WTC11 (cell line): ENCODE measurements around the gene SPOCK1. TPM values are rescaled to one million over a fixed set of nuclear protein-coding genes. Genes with fewer than 3 reads are reported as not detected.
A peak's percentile ranks its signal among the peaks of the same experiment; 100 is the strongest.

ENCODE experiments used
- ATAC-seq: fragments of 200-7000 bp; cut with Tn5 transposase; 2 replicates; pipeline ENCODE4 v1.10.0; 2021; ENCODE audit warnings: mild to moderate bottlenecking, moderate library complexity
- Bru-seq: library from RNA; stranded (reverse); fragments of 400-500 nt; gene quantifications from one replicate; lab custom pipeline; 2021; lab: Mats Ljungman, UMichigan
- CTCF ChIA-PET: fragments of 300-600 bp; sonication (Branson Sonifier 250); formaldehyde crosslinking; loops from one replicate; lab custom pipeline; 2021; ENCODE audit warnings: antibody characterized with exemption; lab: Charles Lee
- POLR2A ChIA-PET: fragments of 350-600 bp; sonication (Branson Sonifier 250); formaldehyde crosslinking; loops from one replicate; lab custom pipeline; 2021; ENCODE audit warnings: antibody characterized with exemption; lab: Charles Lee
- DNase-seq: peaks from one replicate; pipeline ENCODE4 v3.0.0; 2021; ENCODE audit warnings: low spot score
- H3K27ac Mint-ChIP-seq: 2 replicates; pipeline ENCODE4 v1.8.0; 2021; ENCODE audit warnings: mixed read lengths
- H3K27me3 Mint-ChIP-seq: 2 replicates; pipeline ENCODE4 v1.8.0; 2021; ENCODE audit warnings: low read depth, mild to moderate bottlenecking, moderate library complexity, mixed read lengths
- H3K36me3 Mint-ChIP-seq: 2 replicates; pipeline ENCODE4 v1.8.0; 2021; ENCODE audit warnings: mixed read lengths
- H3K4me1 Mint-ChIP-seq: 2 replicates; pipeline ENCODE4 v1.8.0; 2022; ENCODE audit warnings: mixed read lengths
- H3K4me3 Mint-ChIP-seq: 2 replicates; pipeline ENCODE4 v1.8.0; 2021; ENCODE audit warnings: mild to moderate bottlenecking, moderate library complexity, mixed read lengths
- H3K9me3 Mint-ChIP-seq: 2 replicates; pipeline ENCODE4 v1.8.0; 2021; ENCODE audit warnings: mixed read lengths
- AFF4 ChIP-seq: sonication (generic); formaldehyde crosslinking; IDR thresholded peaks from 2 replicates; pipeline ENCODE4 v1.8.1; 2023; ENCODE audit warnings: mild to moderate bottlenecking, missing genetic modification reagents, borderline replicate concordance
- RORB ChIP-seq: fragments of 250-450 bp; sonication (Bioruptor Pico); IDR thresholded peaks from 2 replicates; pipeline ENCODE4 v1.9.0; 2021; ENCODE audit warnings: mild to moderate bottlenecking
- SP1 ChIP-seq: sonication (generic); formaldehyde crosslinking; conservative IDR thresholded peaks from 2 replicates; pipeline ENCODE4 v1.8.1; 2022; ENCODE audit warnings: missing genetic modification reagents
- long read RNA-seq, 3 experiments: library from RNA in 1 of 3; library from capped mRNA in 1 of 3; library from polyadenylated mRNA in 1 of 3; unstranded in 2 of 3; stranded (forward) in 1 of 3; transcript quantifications; one replicate each; pipeline ENCODE4 v2.0.0, GENCODE V29; 2021
- total RNA-seq: library from RNA; stranded (reverse); gene quantifications from 3 replicates; pipeline ENCODE4 v1.2.3, GENCODE V29; 2021
- TF ChIP-seq, protein P1 (sequence below): fragments of 250-450 bp; sonication (Bioruptor Pico); conservative IDR thresholded peaks from 2 replicates; pipeline ENCODE4 v1.9.0; 2021; ENCODE audit warnings: mild to moderate bottlenecking
- TF ChIP-seq, protein P2 (sequence below): fragments of 200-600 bp; IDR thresholded peaks from 2 replicates; pipeline ENCODE4 v1.8.0; 2022; ENCODE audit warnings: antibody characterized with exemption
- TF ChIP-seq, protein P3 (sequence below): sonication (generic); formaldehyde crosslinking; IDR thresholded peaks from 2 replicates; pipeline ENCODE4 v1.8.1; 2023; ENCODE audit warnings: mild to moderate bottlenecking, moderate library complexity, missing genetic modification reagents
- TF ChIP-seq, protein P4 (sequence below): sonication (generic); formaldehyde crosslinking; IDR thresholded peaks from 2 replicates; pipeline ENCODE4 v1.8.0; 2022; ENCODE audit warnings: missing genetic modification reagents

The SPOCK1 gene
- 13.2 to 15.8 TPM (median 15.2 TPM) in 3 replicates for total RNA-seq
- percentile 35 among the genes with signal in this experiment for Bru-seq, nascent RNA
- long read RNA-seq, experiment 1, full-length matches to known transcripts, result 16 of 27 reads
- long read RNA-seq, experiment 1, partial matches to known transcripts, result 2 of 27 reads
- long read RNA-seq, experiment 1, other reads (novel, unspliced or antisense), result 9 of 27 reads
- long read RNA-seq, experiment 2, full-length matches to known transcripts, result 3 of 11 reads
- long read RNA-seq, experiment 2, partial matches to known transcripts, result 2 of 11 reads
- long read RNA-seq, experiment 2, other reads (novel, unspliced or antisense), result 6 of 11 reads
- long read RNA-seq, experiment 3, result 0 reads

DNA sequence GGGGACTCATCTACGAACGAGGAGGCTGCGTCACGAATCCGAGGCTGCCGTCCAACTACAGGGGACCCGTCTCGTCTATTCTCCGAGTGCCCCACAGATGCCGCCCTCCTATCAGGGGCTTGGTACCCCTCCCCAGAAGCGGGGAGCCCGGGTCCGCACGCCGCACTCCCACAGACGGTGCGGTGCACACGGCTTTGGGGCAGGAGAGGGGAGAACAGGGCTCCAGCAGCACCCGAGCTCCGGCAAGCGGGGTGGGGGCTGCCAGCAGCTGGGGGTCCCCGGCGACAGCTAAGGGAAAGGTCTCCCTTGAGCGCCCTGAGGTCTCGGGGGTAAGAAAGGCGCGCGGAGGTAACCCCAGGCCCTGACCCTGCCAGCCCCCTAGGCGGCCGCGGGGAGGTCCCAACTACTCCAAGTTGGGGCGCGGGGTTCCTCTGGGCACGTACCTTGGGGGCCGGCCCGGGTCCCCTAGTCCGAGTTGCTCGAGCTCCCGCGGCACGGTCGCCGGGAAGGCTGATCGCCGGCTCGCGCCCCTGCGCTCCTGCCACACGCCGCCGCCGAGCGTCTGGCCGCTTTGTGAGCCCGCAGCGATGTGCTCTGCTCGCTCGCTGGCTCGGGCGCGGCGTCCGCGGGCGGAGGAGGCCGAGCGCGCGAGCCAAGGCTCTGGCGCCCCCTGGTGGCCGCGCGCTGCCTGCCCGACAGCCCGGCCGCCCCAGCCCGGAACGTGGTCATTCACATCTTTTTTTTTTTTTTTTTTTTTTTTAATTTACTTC, at the start of gene SPOCK1:
Gene SPOCK1, minus strand, starts transcription at position 591 of the 770 bp plus-strand sequence.
- Mint-ChIP-seq H3K27ac (no peak within 1 kb of the TSS), H3K27me3 (peaks cover 36% of the 10 kb centered on the region), H3K4me3 (peak within 1 kb of the TSS; percentile 70), H3K9me3 (no peaks in the 10 kb centered on the region), H3K36me3 (no peaks in the 10 kb centered on the region), H3K4me1 (0 out of 2 replicates have a peak, but pooled peaks cover 2% of the 10 kb centered on the region)
- ATAC-seq, result peak; percentile 86
- CTCF ChIA-PET, result interaction anchor here (0.5 to 4.5 kb wide), 13 partner anchors 82 to 434 kb away, joined by 3 to 79 read pairs (median 4); no protein-coding TSS in a partner anchor
- POLR2A ChIA-PET, result interaction anchor here (1.2 kb wide), 1 partner anchor 178 kb away, joined by 3 read pairs; no protein-coding TSS in a partner anchor
- peak; percentile 78 for DNase-seq
- TF ChIP-seq AFF4 (CRISPR knock-in tag) (no peak), SP1 (CRISPR knock-in tag) (peak; percentile 36; the same call in 1 of the 2 replicates), RORB (CRISPR knock-in tag) (peak; percentile 35; the same call in 1 of the 2 replicates)
- TF ChIP-seq, protein P1, sequence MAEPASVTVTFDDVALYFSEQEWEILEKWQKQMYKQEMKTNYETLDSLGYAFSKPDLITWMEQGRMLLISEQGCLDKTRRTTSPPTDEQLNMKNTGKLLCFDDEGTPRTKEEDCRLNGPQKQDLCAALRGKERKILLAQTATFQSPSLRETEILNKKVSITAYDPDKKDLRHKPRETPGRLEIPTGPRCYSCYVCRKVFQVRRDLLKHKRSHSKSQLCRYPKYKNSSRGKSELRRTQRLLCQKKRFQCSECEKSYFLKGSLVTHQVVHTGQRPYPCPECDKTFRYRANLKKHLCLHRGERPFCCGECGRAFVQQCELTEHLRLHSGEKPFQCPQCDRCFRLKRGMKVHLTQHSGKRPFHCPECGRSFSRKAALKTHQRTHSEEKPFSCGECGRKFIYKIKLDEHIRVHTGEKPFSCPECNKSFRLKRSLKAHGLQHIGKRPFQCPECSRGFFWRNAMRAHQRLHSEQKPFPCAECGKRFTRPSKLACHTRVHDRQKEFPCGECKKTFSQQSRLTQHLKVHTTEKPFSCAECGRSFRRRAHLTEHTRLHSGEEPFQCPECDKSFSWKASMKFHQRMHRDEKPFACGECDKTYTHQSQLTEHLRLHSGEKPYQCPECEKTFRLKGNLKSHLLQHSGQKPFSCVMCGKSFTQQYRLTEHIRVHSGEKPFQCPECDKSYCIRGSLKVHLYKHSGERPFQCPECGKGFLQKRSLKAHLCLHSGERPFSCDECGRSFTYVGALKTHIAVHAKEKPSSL (CRISPR knock-in tag), result no peak
- TF ChIP-seq, protein P2, sequence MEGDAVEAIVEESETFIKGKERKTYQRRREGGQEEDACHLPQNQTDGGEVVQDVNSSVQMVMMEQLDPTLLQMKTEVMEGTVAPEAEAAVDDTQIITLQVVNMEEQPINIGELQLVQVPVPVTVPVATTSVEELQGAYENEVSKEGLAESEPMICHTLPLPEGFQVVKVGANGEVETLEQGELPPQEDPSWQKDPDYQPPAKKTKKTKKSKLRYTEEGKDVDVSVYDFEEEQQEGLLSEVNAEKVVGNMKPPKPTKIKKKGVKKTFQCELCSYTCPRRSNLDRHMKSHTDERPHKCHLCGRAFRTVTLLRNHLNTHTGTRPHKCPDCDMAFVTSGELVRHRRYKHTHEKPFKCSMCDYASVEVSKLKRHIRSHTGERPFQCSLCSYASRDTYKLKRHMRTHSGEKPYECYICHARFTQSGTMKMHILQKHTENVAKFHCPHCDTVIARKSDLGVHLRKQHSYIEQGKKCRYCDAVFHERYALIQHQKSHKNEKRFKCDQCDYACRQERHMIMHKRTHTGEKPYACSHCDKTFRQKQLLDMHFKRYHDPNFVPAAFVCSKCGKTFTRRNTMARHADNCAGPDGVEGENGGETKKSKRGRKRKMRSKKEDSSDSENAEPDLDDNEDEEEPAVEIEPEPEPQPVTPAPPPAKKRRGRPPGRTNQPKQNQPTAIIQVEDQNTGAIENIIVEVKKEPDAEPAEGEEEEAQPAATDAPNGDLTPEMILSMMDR, result peak; percentile 84
- TF ChIP-seq, protein P3, sequence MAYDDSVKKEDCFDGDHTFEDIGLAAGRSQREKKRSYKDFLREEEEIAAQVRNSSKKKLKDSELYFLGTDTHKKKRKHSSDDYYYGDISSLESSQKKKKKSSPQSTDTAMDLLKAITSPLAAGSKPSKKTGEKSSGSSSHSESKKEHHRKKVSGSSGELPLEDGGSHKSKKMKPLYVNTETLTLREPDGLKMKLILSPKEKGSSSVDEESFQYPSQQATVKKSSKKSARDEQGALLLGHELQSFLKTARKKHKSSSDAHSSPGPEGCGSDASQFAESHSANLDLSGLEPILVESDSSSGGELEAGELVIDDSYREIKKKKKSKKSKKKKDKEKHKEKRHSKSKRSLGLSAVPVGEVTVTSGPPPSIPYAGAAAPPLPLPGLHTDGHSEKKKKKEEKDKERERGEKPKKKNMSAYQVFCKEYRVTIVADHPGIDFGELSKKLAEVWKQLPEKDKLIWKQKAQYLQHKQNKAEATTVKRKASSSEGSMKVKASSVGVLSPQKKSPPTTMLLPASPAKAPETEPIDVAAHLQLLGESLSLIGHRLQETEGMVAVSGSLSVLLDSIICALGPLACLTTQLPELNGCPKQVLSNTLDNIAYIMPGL (CRISPR knock-in tag), result peak; percentile 93
- TF ChIP-seq, protein P4, sequence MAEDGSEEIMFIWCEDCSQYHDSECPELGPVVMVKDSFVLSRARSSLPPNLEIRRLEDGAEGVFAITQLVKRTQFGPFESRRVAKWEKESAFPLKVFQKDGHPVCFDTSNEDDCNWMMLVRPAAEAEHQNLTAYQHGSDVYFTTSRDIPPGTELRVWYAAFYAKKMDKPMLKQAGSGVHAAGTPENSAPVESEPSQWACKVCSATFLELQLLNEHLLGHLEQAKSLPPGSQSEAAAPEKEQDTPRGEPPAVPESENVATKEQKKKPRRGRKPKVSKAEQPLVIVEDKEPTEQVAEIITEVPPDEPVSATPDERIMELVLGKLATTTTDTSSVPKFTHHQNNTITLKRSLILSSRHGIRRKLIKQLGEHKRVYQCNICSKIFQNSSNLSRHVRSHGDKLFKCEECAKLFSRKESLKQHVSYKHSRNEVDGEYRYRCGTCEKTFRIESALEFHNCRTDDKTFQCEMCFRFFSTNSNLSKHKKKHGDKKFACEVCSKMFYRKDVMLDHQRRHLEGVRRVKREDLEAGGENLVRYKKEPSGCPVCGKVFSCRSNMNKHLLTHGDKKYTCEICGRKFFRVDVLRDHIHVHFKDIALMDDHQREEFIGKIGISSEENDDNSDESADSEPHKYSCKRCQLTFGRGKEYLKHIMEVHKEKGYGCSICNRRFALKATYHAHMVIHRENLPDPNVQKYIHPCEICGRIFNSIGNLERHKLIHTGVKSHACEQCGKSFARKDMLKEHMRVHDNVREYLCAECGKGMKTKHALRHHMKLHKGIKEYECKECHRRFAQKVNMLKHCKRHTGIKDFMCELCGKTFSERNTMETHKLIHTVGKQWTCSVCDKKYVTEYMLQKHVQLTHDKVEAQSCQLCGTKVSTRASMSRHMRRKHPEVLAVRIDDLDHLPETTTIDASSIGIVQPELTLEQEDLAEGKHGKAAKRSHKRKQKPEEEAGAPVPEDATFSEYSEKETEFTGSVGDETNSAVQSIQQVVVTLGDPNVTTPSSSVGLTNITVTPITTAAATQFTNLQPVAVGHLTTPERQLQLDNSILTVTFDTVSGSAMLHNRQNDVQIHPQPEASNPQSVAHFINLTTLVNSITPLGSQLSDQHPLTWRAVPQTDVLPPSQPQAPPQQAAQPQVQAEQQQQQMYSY (CRISPR knock-in tag), result no peak
